Uterus (tissue), 4 donors: ENCODE results near the gene SORT1. TPM values are rescaled to one million over a fixed set of nuclear protein-coding genes. Genes with fewer than 3 reads are reported as not detected.
A peak's percentile ranks its signal among the peaks of the same experiment; 100 is the strongest.

Source experiments
- DNase-seq, 2 donors: peaks; one replicate each; pipeline ENCODE4 v3.0.0-alpha.2; 2019 to 2020
- H3K27ac ChIP-seq, 2 donors: fragments of 200-600 bp; sonication (generic); 1 replicate in 1 of 2; 2 replicates in 1 of 2; pipeline ENCODE4 v1.5.1; 2016 to 2018
- H3K27me3 ChIP-seq, 2 donors: fragments of 200-600 bp; sonication (generic); one replicate each; pipeline ENCODE4 v1.5.1; 2018 to 2019; ENCODE audit warnings: control low read depth in 1 of 2
- H3K36me3 ChIP-seq, 2 donors: fragments of 200-600 bp; sonication (generic); one replicate each; pipeline ENCODE4 v1.5.1; 2019; ENCODE audit warnings: control low read depth in 1 of 2
- H3K4me1 ChIP-seq, 2 donors: fragments of 200-600 bp; sonication (generic); one replicate each; pipeline ENCODE4 v1.5.1; 2018 to 2019; ENCODE audit warnings: control low read depth in 1 of 2
- H3K4me3 ChIP-seq, 2 donors: fragments of 200-600 bp; sonication (generic); 1 replicate in 1 of 2; 2 replicates in 1 of 2; pipeline ENCODE4 v1.5.1; 2018 to 2019; ENCODE audit warnings: mild to moderate bottlenecking in 1 of 2
- H3K9me3 ChIP-seq, 2 donors: fragments of 200-600 bp; sonication (generic); one replicate each; pipeline ENCODE4 v1.5.1; 2019; ENCODE audit warnings: control low read depth in 1 of 2
- POLR2A ChIP-seq, 2 donors: fragments of 450-650 bp; IDR thresholded peaks; one replicate each; pipeline ENCODE4 v1.6.1; 2016; ENCODE audit warnings: antibody characterized with exemption in 2 of 2, mild to moderate bottlenecking in 1 of 2, moderate library complexity in 1 of 2
- intact Hi-C: fragments of 100-400 bp; cut with DNase I; formaldehyde crosslinking; loops from one replicate; pipeline ENCODE4 v1.15.1; 2023; ENCODE audit warnings: low total_unique reads
- total RNA-seq, 4 donors: library from RNA; depleted of rRNA in 3 of 4; stranded (reverse); fragments of >200 nt in 3 of 4; gene quantifications; one replicate each; pipeline versions ENCODE4 v1.1.0 to v1.2.4, GENCODE V29; 2014 to 2023
- TF ChIP-seq, protein P1 (sequence below), 4 experiments: fragments of 200-600 bp in 2 of 4; fragments of 450-650 bp in 2 of 4; sonication (generic) in 2 of 4; IDR thresholded peaks; one replicate each; pipeline ENCODE4 v1.5.1; 2016 to 2019; ENCODE audit warnings: antibody characterized with exemption in 4 of 4, mild to moderate bottlenecking in 2 of 4, moderate library complexity in 1 of 4
- donor health status: DM: yes; HTN: yes; CAD: no.

Gene SORT1
- total RNA-seq, 4 donors from 2014 or later = 20.2 to 43.4 (median 27.9) TPM

DNA sequence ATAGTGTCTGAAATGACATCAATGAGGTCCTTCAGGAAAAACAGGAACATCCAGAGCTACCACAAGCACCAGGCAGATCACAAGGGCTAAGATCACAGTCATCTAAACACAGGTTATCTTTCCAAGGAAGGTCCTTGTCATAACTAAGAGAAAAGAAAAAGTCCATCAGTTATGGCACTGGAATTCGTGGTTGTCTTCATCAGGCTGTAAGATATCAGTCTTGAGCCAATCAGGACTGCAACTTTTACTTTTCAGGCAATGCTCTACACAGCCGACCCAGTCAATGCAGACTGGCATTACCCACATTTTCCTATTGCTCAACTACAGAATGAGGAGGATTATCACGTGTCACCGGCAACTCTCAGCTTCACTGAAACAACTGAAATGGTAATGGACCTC lies 26.4 kb downstream of the SORT1 start:
- TF ChIP-seq, protein P1, sequence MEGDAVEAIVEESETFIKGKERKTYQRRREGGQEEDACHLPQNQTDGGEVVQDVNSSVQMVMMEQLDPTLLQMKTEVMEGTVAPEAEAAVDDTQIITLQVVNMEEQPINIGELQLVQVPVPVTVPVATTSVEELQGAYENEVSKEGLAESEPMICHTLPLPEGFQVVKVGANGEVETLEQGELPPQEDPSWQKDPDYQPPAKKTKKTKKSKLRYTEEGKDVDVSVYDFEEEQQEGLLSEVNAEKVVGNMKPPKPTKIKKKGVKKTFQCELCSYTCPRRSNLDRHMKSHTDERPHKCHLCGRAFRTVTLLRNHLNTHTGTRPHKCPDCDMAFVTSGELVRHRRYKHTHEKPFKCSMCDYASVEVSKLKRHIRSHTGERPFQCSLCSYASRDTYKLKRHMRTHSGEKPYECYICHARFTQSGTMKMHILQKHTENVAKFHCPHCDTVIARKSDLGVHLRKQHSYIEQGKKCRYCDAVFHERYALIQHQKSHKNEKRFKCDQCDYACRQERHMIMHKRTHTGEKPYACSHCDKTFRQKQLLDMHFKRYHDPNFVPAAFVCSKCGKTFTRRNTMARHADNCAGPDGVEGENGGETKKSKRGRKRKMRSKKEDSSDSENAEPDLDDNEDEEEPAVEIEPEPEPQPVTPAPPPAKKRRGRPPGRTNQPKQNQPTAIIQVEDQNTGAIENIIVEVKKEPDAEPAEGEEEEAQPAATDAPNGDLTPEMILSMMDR (IDR thresholded peaks at IDR 0.05) = no peak
- TF ChIP-seq POLR2A (IDR thresholded peaks at IDR 0.05) = no peak
- Histone ChIP-seq H3K27ac (peak overlapping the region; percentile 75 to 77), H3K27me3 (no peaks in the 10 kb centered on the region), H3K4me1 (no peaks in the 10 kb centered on the region), H3K36me3 (no peaks in the 10 kb centered on the region), H3K4me3 (no peak overlapping the region), H3K9me3 (no peaks in the 10 kb centered on the region)
- peak in 1 of 2 donors; percentile 47 for DNase-seq
- intact Hi-C loops = no loop called here

DNA sequence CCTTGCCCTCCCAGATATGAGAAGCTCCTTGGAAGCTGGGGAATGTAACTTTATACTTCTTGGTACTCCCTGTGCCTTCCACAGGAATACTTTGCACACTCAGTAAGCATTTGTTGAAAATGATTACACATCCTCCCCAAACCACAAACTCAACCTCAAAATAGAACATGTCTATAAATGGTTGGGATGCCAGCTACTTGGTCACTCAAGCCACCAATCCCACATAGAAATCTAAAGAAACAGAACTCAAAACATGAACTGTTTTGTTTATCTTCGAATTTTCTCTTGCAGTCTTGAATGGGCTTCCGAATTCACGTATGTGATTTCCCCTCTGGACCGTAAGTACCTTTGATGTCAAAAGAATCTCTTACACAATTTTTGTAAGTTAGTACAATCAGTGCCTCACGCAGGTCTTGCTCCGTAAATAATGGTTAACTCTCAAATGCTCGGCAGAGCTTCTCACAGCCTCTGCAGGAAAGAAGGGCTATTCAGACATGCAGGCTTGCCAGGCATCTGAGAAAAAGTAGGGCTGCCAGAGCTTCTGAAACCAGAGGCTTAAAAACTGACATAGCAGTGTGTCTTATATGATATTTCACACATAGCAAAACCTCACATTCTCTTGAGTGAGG lies 26.9 kb downstream of the SORT1 start:
- Histone ChIP-seq H3K36me3 (no peaks in the 10 kb centered on the region), H3K27me3 (no peaks in the 10 kb centered on the region), H3K4me3 (peak overlapping the region in 1 of 2 donors; percentile 4), H3K9me3 (no peaks in the 10 kb centered on the region), H3K4me1 (no peaks in the 10 kb centered on the region), H3K27ac (peak overlapping the region; percentile 75 to 77)
- TF ChIP-seq POLR2A (IDR thresholded peaks at IDR 0.05) = peak in 1 of 2 donors; percentile 39
- TF ChIP-seq, protein P1 (IDR thresholded peaks at IDR 0.05) = no peak
- intact Hi-C loops = no loop called here
- no peak for DNase-seq

DNA sequence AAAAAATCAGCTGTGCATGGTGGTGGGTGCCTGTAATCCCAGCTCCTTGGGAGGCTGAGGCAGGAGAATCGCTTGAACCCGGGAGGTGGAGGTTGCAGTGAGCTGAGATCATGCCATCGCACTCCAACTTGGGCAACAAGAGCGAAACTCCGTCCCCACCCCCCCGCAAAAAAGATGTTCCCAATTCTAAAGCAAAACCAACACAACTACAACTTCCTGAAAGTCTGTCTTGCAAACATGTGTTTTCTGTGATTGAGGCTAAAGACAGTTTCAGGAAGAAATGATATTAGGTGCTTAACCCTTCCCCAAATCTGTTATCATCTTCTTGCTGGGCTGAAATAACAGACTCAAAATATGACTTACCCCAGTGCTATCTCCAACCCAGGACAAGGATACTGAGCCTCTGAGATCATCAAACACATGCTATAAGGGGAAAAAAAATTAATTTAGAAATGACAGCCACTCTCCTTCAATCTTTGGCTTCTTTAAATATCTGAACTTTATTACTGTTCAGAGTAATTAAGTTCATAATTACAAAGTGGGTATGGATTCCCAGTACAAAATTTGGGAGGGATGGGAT lies 28.5 kb downstream of the SORT1 start:
- DNase-seq = no peak
- no peaks in the 10 kb centered on the region for H3K4me1 ChIP-seq
- H3K36me3 ChIP-seq = no peaks in the 10 kb centered on the region
- no peak overlapping the region for H3K4me3 ChIP-seq
- intact Hi-C loops = no loop called here
- no peak for TF ChIP-seq POLR2A (IDR thresholded peaks at IDR 0.05)
- TF ChIP-seq, protein P1 (IDR thresholded peaks at IDR 0.05) = no peak
- H3K27ac ChIP-seq = peak overlapping the region; percentile 75 to 77
- H3K9me3 ChIP-seq = no peaks in the 10 kb centered on the region
- H3K27me3 ChIP-seq = no peaks in the 10 kb centered on the region

DNA sequence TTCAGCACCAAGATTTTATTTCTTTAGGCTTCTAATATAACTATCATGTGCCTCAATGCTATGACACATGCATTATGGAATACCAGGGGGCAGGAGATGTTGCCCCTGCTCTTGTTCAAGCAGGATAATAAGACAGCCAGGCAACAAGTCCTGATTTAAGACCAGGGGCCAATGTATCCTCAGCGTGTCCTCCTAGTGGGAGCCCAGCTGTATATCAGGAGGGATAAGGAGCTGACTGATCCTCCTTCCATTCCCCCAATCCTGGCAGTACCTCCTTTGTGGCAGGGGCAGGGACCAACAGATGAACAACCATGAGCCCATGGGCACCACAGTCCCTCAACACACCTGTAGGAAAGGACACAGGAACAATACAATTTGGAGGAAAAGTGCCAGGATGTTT lies 29.3 kb downstream of the SORT1 start:
- Histone ChIP-seq H3K27me3 (no peaks in the 10 kb centered on the region), H3K4me3 (no peak overlapping the region), H3K9me3 (no peaks in the 10 kb centered on the region), H3K36me3 (no peaks in the 10 kb centered on the region), H3K4me1 (no peaks in the 10 kb centered on the region), H3K27ac (peak overlapping the region; percentile 75 to 77)
- intact Hi-C loops = no loop called here
- TF ChIP-seq, protein P1 (IDR thresholded peaks at IDR 0.05) = no peak
- no peak for TF ChIP-seq POLR2A (IDR thresholded peaks at IDR 0.05)
- no peak for DNase-seq

DNA sequence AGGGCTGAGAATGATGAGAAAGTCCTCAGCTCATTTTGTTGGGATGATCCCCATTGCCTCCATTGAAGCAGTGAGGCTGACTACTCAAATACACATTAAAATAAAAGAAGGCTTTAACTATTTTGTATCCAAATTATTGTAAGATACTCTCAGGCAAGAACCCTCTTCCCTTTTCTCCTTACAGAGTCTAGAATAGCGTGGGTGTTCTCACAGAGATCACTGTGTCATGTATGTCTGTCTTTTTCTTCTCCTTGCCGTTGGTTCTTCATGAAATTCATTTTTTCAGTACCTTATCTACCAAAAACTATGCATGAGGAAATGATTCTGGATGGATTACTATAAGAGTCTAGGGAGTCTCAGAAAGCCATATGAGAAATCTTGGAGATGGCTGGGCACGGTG lies 30.1 kb downstream of the SORT1 start:
- H3K27me3 ChIP-seq = no peaks in the 10 kb centered on the region
- no peaks in the 10 kb centered on the region for H3K36me3 ChIP-seq
- no peaks in the 10 kb centered on the region for H3K4me1 ChIP-seq
- no peak for TF ChIP-seq POLR2A (IDR thresholded peaks at IDR 0.05)
- TF ChIP-seq, protein P1 (IDR thresholded peaks at IDR 0.05) = no peak
- H3K27ac ChIP-seq = no peak overlapping the region
- DNase-seq = no peak
- H3K9me3 ChIP-seq = no peaks in the 10 kb centered on the region
- H3K4me3 ChIP-seq = no peak overlapping the region
- intact Hi-C loops = no loop called here
